ENCODE measurements around the gene HERC2.

GRCh38 chr15:28192772-28193171 lies 129.2 kb downstream of the HERC2 start:
- TF ChIP-seq POLR2AphosphoS5 (IDR thresholded peaks at IDR 0.05; ENCODE audit: low read depth, low read length) (no peak), SIN3A (IDR thresholded peaks at IDR 0.05; ENCODE audit: borderline replicate concordance, insufficient read depth, low read length) (no peak), REST (IDR thresholded peaks at IDR 0.05; ENCODE audit: insufficient read depth in 1 of 2, low read depth in 2 of 2, low read length in 2 of 2) (no peak), TAF1 (IDR thresholded peaks at IDR 0.05; ENCODE audit: borderline replicate concordance, insufficient read depth, low read length) (no peak), FOXP2 (optimal IDR thresholded peaks at IDR 0.05; ENCODE audit: borderline replicate concordance, extremely low read depth, extremely low read length, insufficient read depth) (no peak)

Measured in PFSK-1 (cell line).